SH-SY5Y (cell line): ENCODE measurements around the gene STX5.

ENCODE experiments used
- GATA2 ChIP-seq: IDR thresholded peaks from 2 replicates; pipeline ENCODE4 v1.6.1; 2011; ENCODE audit warnings: mild to moderate bottlenecking, low read depth, low read length
- GATA3 ChIP-seq: IDR thresholded peaks from 2 replicates; pipeline ENCODE4 v1.6.1; 2011; ENCODE audit warnings: low read depth, mild to moderate bottlenecking, low read length, moderate library complexity

GRCh38 chr11:62831520-62832335, at the start of gene STX5:
- TF ChIP-seq GATA2 (no peak), GATA3 (no peak)
